CD4-positive, alpha-beta T cell (primary cell): Measurements from ENCODE around the gene BRD7. TPM values are rescaled to one million over a fixed set of nuclear protein-coding genes. Genes with fewer than 3 reads are reported as not detected.

ENCODE experiments used
- ATAC-seq: fragments of 200-7000 bp; cut with Tn5 transposase; one replicate; pipeline ENCODE4 v1.10.0; 2022; ENCODE audit warnings: mild to moderate bottlenecking; ENCODE audit not compliant: poor library complexity
- CTCF ChIA-PET: fragments of 350-600 bp; sonication (Branson Sonifier 250); formaldehyde crosslinking; loops from one replicate; lab custom pipeline; 2021; ENCODE audit warnings: antibody characterized with exemption, inconsistent platforms; lab: Charles Lee
- POLR2A ChIA-PET: fragments of 350-600 bp; sonication (Branson Sonifier 250); formaldehyde crosslinking; loops from one replicate; lab custom pipeline; 2021; ENCODE audit warnings: antibody characterized with exemption, inconsistent platforms; lab: Charles Lee
- DNase-seq, 14 experiments: peaks; one replicate each; pipeline ENCODE4 v3.0.0-alpha.2; 2013 to 2020; ENCODE audit warnings: mixed read lengths in 2 of 14
- H3K27ac ChIP-seq, 2 donors: one replicate each; pipeline versions ENCODE4 v1.5.1 to v1.7.0; 2013; ENCODE audit warnings: low read length in 2 of 2, low read depth in 1 of 2, mild to moderate bottlenecking in 1 of 2
- H3K27me3 ChIP-seq, 2 experiments: 1 replicate in 1 of 2; 2 replicates in 1 of 2; pipeline versions ENCODE4 v1.6.1 to v1.7.0; 2013; ENCODE audit warnings: low read length in 2 of 2, control low read depth in 1 of 2, mild to moderate bottlenecking in 1 of 2, moderate library complexity in 1 of 2; ENCODE audit not compliant: insufficient read depth in 2 of 2, control insufficient read depth in 1 of 2
- H3K36me3 ChIP-seq: one replicate; pipeline ENCODE4 v1.6.1; 2013; ENCODE audit warnings: low read length, control low read depth; ENCODE audit not compliant: insufficient read depth
- H3K4me1 ChIP-seq: one replicate; pipeline ENCODE4 v1.6.1; 2013; ENCODE audit warnings: low read length, control low read depth; ENCODE audit not compliant: insufficient read depth
- H3K4me3 ChIP-seq: one replicate; pipeline ENCODE4 v1.5.1; 2013; ENCODE audit warnings: mild to moderate bottlenecking, low read length, moderate library complexity
- H3K9me3 ChIP-seq, 2 experiments: 1 replicate in 1 of 2; 2 replicates in 1 of 2; pipeline versions ENCODE4 v1.6.1 to v1.7.0; 2013; ENCODE audit warnings: low read length in 2 of 2, mild to moderate bottlenecking in 2 of 2, control low read depth in 1 of 2, moderate library complexity in 1 of 2; ENCODE audit not compliant: control insufficient read depth in 1 of 2, insufficient read depth in 1 of 2
- H3K27ac Mint-ChIP-seq: one replicate; pipeline ENCODE4 v1.8.0; 2020; ENCODE audit warnings: mixed read lengths
- H3K27me3 Mint-ChIP-seq: one replicate; pipeline ENCODE4 v1.8.0; 2021; ENCODE audit warnings: mixed read lengths
- H3K36me3 Mint-ChIP-seq: one replicate; pipeline ENCODE4 v1.8.0; 2021; ENCODE audit warnings: low read depth, mixed read lengths
- H3K4me1 Mint-ChIP-seq: one replicate; pipeline ENCODE4 v1.8.0; 2021; ENCODE audit warnings: low read depth, mixed read lengths
- H3K4me3 Mint-ChIP-seq: one replicate; pipeline ENCODE4 v1.8.0; 2020; ENCODE audit warnings: mild to moderate bottlenecking, mixed read lengths
- H3K9me3 Mint-ChIP-seq: one replicate; pipeline ENCODE4 v1.8.0; 2020; ENCODE audit warnings: mixed read lengths
- CTCF ChIP-seq: fragments of 200-600 bp; IDR thresholded peaks from one replicate; pipeline ENCODE4 v1.8.0; 2022; ENCODE audit warnings: antibody characterized with exemption, mild to moderate bottlenecking
- intact Hi-C, 2 experiments: fragments of 100-400 bp; cut with DNase I in 1 of 2; cut with micrococcal nuclease in 1 of 2; formaldehyde crosslinking; loops; one replicate each; pipeline versions ENCODE4 v1.15.1 to v1.9.0; 2023 to 2025; cut with DNase I, micrococcal nuclease
- total RNA-seq, 174 experiments: library from RNA in 2 of 174; stranded (reverse) in 2 of 174; gene quantifications; one replicate each; pipeline ENCODE4 v1.2.3 and lab custom pipeline; 2021 to 2026

Gene BRD7
- total RNA-seq, 2 experiments from 2014 or later, result 95.4 to 103 TPM

- DNase-seq (no peak), ATAC-seq (no peak)
- Mint-ChIP-seq H3K4me1 (peaks cover 49% of the 10 kb centered on the region), H3K36me3 (peaks cover 82% of the 10 kb centered on the region), H3K27ac (peak overlapping the region; percentile 84), H3K4me3 (no peak overlapping the region), H3K9me3 (no peaks in the 10 kb centered on the region), H3K27me3 (no peaks in the 10 kb centered on the region)
- Histone ChIP-seq H3K27ac (no peak overlapping the region), H3K27me3 (no peaks in the 10 kb centered on the region), H3K9me3 (no peaks in the 10 kb centered on the region), H3K36me3 (peaks cover 70% of the 10 kb centered on the region), H3K4me3 (no peak overlapping the region), H3K4me1 (peaks cover 32% of the 10 kb centered on the region)
- POLR2A ChIA-PET, result interaction anchor here (1.3 to 9.1 kb wide), 2 partner anchors 14 to 42 kb away, joined by 3 to 141 read pairs; no protein-coding TSS in a partner anchor
- TF ChIP-seq CTCF, result no peak
- CTCF ChIA-PET, result interaction anchor here (0.9 to 1.3 kb wide), 2 partner anchors 36 to 185 kb away, joined by 3 to 4 read pairs; no protein-coding TSS in a partner anchor
- intact Hi-C loops, result no loop called here
Measured at GRCh38 chr16:50324345-50324744, 44.4 kb downstream of the BRD7 start.

GRCh38 chr16:50323335-50324011, 45.3 kb downstream of the BRD7 start:
- no peaks in the 10 kb centered on the region for H3K9me3 Mint-ChIP-seq
- Histone ChIP-seq H3K36me3 (peaks cover 72% of the 10 kb centered on the region), H3K9me3 (no peaks in the 10 kb centered on the region), H3K4me1 (peaks cover 31% of the 10 kb centered on the region), H3K27me3 (no peaks in the 10 kb centered on the region), H3K4me3 (no peak overlapping the region), H3K27ac (peak overlapping the region; percentile 7 to 22)
- peak overlapping the region; percentile 84 for H3K27ac Mint-ChIP-seq
- no peaks in the 10 kb centered on the region for H3K27me3 Mint-ChIP-seq
- intact Hi-C loops, result no loop called here
- H3K4me1 Mint-ChIP-seq, result peaks cover 53% of the 10 kb centered on the region
- peak in 2 of 14 experiments; percentile 42 to 58 for DNase-seq
- POLR2A ChIA-PET, result interaction anchor here (1.3 to 9.1 kb wide), 2 partner anchors 15 to 41 kb away, joined by 3 to 141 read pairs; no protein-coding TSS in a partner anchor
- TF ChIP-seq CTCF, result peak; percentile 43
- no peak overlapping the region for H3K4me3 Mint-ChIP-seq
- ATAC-seq, result no peak
- peaks cover 83% of the 10 kb centered on the region for H3K36me3 Mint-ChIP-seq
- CTCF ChIA-PET, result interaction anchor here (0.8 to 2.3 kb wide), 4 partner anchors 31 to 342 kb away, joined by 3 to 7 read pairs (median 4); no protein-coding TSS in a partner anchor

- Mint-ChIP-seq H3K4me1 (peaks cover 44% of the 10 kb centered on the region), H3K4me3 (no peak overlapping the region), H3K9me3 (no peaks in the 10 kb centered on the region), H3K36me3 (peaks cover 82% of the 10 kb centered on the region), H3K27ac (peak overlapping the region; percentile 4), H3K27me3 (no peaks in the 10 kb centered on the region)
- CTCF ChIA-PET, result interaction anchor here (0.8 to 2.3 kb wide), 4 partner anchors 33 to 484 kb away, joined by 3 to 7 read pairs (median 5); partner anchors contain the start of gene ADCY7
- no peak for TF ChIP-seq CTCF
- POLR2A ChIA-PET, result interaction anchor here (0.9 to 9.1 kb wide), 3 partner anchors 16 to 121 kb away, joined by 3 to 141 read pairs (median 3); no protein-coding TSS in a partner anchor
- Histone ChIP-seq H3K4me1 (peaks cover 27% of the 10 kb centered on the region), H3K36me3 (peaks cover 78% of the 10 kb centered on the region), H3K27ac (no peak overlapping the region), H3K9me3 (no peaks in the 10 kb centered on the region), H3K4me3 (no peak overlapping the region), H3K27me3 (no peaks in the 10 kb centered on the region)
- intact Hi-C loops, result no loop called here
- DNase-seq, result no peak
- no peak for ATAC-seq
Measured at GRCh38 chr16:50322333-50322732, 46.5 kb downstream of the BRD7 start.
